Activated naive CD8-positive, alpha-beta T cell treated with anti-CD3 and anti-CD28 coated beads, Interleukin-2, amount 50 U/mL, for 24 hours (primary cell): ENCODE results near the gene NLRP3.

Experiments
- ATAC-seq: fragments of 150-1000 bp; cut with Tn5 transposase; one replicate; pipeline ENCODE4 v1.10.0; 2021
- DNase-seq: peaks from one replicate; pipeline ENCODE4 v3.0.0; 2021
- H3K27ac Mint-ChIP-seq: one replicate; pipeline ENCODE4 v1.8.0; 2021; ENCODE audit warnings: mild to moderate bottlenecking, mixed read lengths
- H3K27me3 Mint-ChIP-seq: one replicate; pipeline ENCODE4 v1.8.0; 2021; ENCODE audit warnings: mixed read lengths
- H3K36me3 Mint-ChIP-seq: one replicate; pipeline ENCODE4 v1.8.0; 2021; ENCODE audit warnings: low read depth, mixed read lengths
- H3K4me1 Mint-ChIP-seq: one replicate; pipeline ENCODE4 v1.8.0; 2021; ENCODE audit warnings: mixed read lengths
- H3K4me3 Mint-ChIP-seq: one replicate; pipeline ENCODE4 v1.8.0; 2021; ENCODE audit warnings: mild to moderate bottlenecking, moderate library complexity, mixed read lengths
- H3K9me3 Mint-ChIP-seq: one replicate; pipeline ENCODE4 v1.8.0; 2021; ENCODE audit warnings: mixed read lengths

The NLRP3 gene

DNA sequence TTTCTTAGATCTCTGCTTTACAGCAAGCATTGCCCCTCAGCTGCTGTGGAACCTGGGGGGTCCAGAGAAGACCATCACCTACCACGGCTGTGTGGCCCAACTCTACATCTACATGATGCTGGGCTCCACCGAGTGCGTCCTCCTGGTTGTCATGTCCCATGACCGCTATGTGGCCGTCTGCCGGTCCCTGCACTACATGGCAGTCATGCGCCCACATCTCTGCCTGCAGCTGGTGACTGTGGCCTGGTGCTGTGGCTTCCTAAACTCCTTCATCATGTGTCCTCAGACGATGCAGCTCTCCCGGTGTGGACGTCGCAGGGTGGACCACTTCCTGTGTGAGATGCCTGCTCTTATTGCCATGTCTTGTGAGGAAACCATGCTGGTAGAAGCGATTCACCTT is 75.4 kb downstream of the NLRP3 start:
- H3K9me3 Mint-ChIP-seq: no peaks in the 10 kb centered on the region
- no peak overlapping the region for H3K4me3 Mint-ChIP-seq
- DNase-seq (no peak), ATAC-seq (no peak)
- H3K27ac Mint-ChIP-seq: no peak overlapping the region
- no peaks in the 10 kb centered on the region for H3K4me1 Mint-ChIP-seq
- no peaks in the 10 kb centered on the region for H3K36me3 Mint-ChIP-seq
- H3K27me3 Mint-ChIP-seq: peaks cover 10% of the 10 kb centered on the region

DNA sequence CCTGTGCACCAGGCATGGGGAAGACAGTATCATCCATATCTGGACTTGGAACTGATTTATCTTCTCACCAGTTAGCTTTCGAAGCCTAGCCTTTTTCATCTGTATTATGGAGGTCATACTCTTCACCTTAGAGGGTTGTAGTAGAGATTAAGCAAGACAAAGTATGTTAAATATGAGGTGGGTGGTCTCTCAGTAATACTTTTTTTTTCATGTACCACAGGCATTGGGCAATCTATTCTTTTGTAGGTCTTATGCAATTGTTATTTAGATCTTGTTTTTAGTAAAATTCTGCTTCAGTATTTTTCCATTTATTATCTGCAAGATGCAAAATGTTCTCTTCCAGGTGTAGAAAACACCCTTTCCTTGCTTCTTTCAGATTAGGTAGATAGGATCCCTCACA is 77.1 kb downstream of the NLRP3 start:
- Mint-ChIP-seq H3K4me1 (no peaks in the 10 kb centered on the region), H3K36me3 (no peaks in the 10 kb centered on the region), H3K9me3 (no peaks in the 10 kb centered on the region), H3K4me3 (no peak overlapping the region), H3K27me3 (peaks cover 16% of the 10 kb centered on the region), H3K27ac (no peak overlapping the region)
- no peak for ATAC-seq
- no peak for DNase-seq

DNA sequence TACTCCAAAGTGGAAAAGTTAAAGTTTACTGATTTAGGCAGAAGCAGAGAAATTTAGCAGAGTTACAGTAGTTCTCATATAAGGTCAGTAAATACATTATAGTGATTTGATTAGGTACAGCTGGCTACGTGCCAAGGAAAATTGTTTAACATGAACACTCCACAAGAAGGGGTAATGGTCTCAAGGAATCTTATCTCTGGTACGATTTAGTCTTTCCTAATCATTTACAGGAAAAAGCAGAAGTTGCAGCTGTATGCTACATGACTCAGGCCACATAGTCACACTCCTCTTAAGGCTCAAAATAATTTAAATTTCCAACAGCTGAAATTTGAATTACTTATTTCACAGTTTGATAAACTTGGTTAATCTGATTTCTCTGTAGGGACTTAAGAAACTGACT is 78.8 kb downstream of the NLRP3 start:
- Mint-ChIP-seq H3K4me1 (no peaks in the 10 kb centered on the region), H3K36me3 (no peaks in the 10 kb centered on the region), H3K27me3 (peaks cover 16% of the 10 kb centered on the region), H3K9me3 (no peaks in the 10 kb centered on the region), H3K4me3 (no peak overlapping the region), H3K27ac (no peak overlapping the region)
- ATAC-seq: no peak
- no peak for DNase-seq

DNA sequence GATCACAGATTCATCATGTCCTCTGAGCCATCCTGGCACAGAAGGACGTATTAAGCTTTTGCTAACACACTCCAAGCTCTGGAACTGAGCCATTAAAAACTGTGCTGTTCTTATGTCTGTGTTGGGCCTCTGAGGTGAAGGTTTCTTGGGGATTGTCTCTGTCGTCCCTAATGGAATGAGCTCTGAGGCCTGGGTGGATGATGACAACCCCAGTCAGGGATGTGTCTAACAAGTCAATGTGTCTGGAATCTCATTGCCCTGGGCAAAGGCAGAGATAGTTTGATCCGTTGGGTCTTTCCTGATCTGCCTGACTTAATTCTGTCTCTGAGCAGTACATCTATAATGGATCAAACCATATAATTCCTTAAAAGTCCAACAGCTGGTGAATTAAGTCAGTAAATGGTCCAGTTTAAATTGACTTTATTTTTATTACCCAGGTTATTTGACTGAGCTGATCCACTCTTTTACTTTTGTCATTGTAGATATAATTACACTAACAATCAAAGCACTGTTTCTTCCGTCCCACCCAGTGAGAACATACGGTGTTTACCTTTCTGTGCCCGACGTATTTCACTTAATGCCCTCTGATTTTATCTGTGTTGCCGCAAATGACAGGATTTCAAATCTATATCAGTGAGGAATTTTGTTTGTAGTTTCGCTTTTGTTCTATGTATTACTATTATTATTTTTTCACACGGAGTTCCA is 80.8 kb downstream of the NLRP3 start:
- Mint-ChIP-seq H3K4me1 (no peaks in the 10 kb centered on the region), H3K27ac (no peak overlapping the region), H3K4me3 (no peak overlapping the region), H3K36me3 (no peaks in the 10 kb centered on the region), H3K9me3 (no peaks in the 10 kb centered on the region), H3K27me3 (peaks cover 16% of the 10 kb centered on the region)
- DNase-seq (no peak), ATAC-seq (no peak)
